HL-60 (cell line): Measurements from ENCODE around the gene CPZ.
"Not testable (repeated sequence)": the region's sequence is repeated elsewhere in the genome, so short reads cannot be mapped to it uniquely, and the experiment has no call there.

ENCODE experiments used
- GABPA ChIP-seq: IDR thresholded peaks from 2 replicates; pipeline ENCODE4 v1.6.1; 2012; ENCODE audit warnings: low read depth
- POLR2AphosphoS5 ChIP-seq: IDR thresholded peaks from 2 replicates; pipeline ENCODE4 v1.6.1; 2012; ENCODE audit warnings: low read depth
- REST ChIP-seq: IDR thresholded peaks from 2 replicates; pipeline ENCODE4 v1.6.1; 2012; ENCODE audit warnings: low read depth; ENCODE audit not compliant: insufficient replicate concordance
- TF ChIP-seq, protein P1 (sequence below): IDR thresholded peaks from one replicate; pipeline ENCODE4 v1.5.1; 2011; ENCODE audit warnings: low read length, control low read depth, inconsistent platforms; ENCODE audit not compliant: insufficient read depth

DNA sequence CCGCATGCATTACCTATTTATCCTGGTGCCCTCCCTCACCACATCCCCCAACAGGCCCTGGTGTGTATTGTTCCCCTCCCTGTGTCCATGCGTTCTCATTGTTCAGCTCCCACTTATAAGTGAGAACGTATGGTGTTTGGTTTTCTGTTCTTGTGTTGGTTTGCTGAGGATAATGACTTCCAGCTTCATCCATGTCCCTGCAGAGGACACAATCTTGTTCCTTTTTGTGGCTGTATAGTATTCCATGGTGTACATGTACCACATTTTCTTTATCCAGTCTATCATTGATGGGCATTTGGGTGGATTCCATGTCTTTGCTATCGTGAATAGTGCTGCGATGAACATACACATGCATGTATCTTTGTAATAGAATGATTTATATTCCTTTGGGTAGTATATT lies 61.6 kb downstream of the CPZ start:
- TF ChIP-seq, protein P1, sequence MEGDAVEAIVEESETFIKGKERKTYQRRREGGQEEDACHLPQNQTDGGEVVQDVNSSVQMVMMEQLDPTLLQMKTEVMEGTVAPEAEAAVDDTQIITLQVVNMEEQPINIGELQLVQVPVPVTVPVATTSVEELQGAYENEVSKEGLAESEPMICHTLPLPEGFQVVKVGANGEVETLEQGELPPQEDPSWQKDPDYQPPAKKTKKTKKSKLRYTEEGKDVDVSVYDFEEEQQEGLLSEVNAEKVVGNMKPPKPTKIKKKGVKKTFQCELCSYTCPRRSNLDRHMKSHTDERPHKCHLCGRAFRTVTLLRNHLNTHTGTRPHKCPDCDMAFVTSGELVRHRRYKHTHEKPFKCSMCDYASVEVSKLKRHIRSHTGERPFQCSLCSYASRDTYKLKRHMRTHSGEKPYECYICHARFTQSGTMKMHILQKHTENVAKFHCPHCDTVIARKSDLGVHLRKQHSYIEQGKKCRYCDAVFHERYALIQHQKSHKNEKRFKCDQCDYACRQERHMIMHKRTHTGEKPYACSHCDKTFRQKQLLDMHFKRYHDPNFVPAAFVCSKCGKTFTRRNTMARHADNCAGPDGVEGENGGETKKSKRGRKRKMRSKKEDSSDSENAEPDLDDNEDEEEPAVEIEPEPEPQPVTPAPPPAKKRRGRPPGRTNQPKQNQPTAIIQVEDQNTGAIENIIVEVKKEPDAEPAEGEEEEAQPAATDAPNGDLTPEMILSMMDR, result not testable (repeated sequence)
- TF ChIP-seq REST, POLR2AphosphoS5, GABPA: not testable (repeated sequence)
